ENCODE measurements around the gene CACNA1C. TPM values are rescaled to one million over a fixed set of nuclear protein-coding genes. Genes with fewer than 3 reads are reported as not detected.

CACNA1C gene
- total and polyA plus RNA-seq, 8 donors: 0.31 to 55.8 (median 7.2) TPM

DNA sequence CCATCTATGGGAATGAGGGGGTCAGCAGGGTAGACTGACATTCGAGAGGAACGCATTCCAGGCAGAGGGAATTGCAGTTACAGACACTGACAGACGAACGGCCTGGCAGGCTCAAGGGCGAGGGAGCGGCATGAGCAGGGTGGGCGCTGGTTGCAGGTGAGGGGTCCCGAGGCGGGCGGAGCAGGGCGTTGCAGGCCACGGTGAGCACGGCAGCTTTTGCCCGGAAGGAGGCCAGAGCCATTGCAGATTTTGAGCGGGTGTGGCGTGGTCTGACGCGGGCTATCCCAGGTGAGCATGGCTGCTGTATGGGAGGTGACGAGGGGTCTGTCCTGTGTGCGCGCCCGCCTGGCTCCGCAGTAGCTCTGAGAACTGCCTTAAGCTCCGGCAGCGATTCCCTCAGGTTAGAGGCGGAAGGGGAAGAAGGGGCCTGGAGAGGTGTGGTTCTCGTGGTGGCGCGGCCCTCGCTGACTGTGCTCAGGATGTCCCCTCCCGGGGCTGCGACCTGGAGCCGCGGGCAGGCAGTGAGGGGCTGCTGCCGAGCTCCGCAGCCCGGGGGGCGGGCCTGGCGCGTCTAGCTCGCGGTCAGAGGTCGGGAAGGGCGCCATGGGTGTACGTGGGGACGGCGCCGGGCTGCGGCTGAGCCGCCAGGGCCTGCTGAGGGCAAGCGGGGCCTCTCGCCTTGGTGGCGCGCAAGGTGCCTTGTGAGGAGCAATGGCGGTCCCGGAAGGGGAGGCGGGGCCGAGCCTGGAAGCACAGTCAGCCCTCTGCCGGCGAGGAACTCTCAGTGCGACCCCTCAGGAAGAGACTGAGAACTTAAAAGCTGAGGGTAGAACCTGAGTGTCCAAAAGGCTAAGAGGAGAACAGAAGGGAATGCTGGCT lies 177.1 kb downstream of the CACNA1C start:
- no peak for TF ChIP-seq POLR2AphosphoS5 (IDR thresholded peaks at IDR 0.05)
- no peak for TF ChIP-seq POLR2A (IDR thresholded peaks at IDR 0.05)
- TF ChIP-seq, protein P1, sequence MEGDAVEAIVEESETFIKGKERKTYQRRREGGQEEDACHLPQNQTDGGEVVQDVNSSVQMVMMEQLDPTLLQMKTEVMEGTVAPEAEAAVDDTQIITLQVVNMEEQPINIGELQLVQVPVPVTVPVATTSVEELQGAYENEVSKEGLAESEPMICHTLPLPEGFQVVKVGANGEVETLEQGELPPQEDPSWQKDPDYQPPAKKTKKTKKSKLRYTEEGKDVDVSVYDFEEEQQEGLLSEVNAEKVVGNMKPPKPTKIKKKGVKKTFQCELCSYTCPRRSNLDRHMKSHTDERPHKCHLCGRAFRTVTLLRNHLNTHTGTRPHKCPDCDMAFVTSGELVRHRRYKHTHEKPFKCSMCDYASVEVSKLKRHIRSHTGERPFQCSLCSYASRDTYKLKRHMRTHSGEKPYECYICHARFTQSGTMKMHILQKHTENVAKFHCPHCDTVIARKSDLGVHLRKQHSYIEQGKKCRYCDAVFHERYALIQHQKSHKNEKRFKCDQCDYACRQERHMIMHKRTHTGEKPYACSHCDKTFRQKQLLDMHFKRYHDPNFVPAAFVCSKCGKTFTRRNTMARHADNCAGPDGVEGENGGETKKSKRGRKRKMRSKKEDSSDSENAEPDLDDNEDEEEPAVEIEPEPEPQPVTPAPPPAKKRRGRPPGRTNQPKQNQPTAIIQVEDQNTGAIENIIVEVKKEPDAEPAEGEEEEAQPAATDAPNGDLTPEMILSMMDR (IDR thresholded peaks at IDR 0.05): no peak
- TF ChIP-seq EP300 (IDR thresholded peaks at IDR 0.05): no peak
- DNase-seq: peak in 1 of 2 donors; percentile 56
- intact Hi-C loops (cut with DNase I; ENCODE audit: low total_unique reads): no loop called here
- Histone ChIP-seq H3K4me1 (peaks cover 0 to 7% (median 3%) of the 10 kb centered on the region in 4 donors), H3K27me3 (peaks cover 0 to 8% (median 0%) of the 10 kb centered on the region in 3 donors), H3K9me3 (no peaks in the 10 kb centered on the region), H3K36me3 (no peaks in the 10 kb centered on the region), H3K4me3 (no peak overlapping the region), H3K27ac (no peak overlapping the region)
- WGBS, 5 donors: 54 to 77% (median 60%) methylated on average over 53 to 61 of the region's 61 CpGs

DNA sequence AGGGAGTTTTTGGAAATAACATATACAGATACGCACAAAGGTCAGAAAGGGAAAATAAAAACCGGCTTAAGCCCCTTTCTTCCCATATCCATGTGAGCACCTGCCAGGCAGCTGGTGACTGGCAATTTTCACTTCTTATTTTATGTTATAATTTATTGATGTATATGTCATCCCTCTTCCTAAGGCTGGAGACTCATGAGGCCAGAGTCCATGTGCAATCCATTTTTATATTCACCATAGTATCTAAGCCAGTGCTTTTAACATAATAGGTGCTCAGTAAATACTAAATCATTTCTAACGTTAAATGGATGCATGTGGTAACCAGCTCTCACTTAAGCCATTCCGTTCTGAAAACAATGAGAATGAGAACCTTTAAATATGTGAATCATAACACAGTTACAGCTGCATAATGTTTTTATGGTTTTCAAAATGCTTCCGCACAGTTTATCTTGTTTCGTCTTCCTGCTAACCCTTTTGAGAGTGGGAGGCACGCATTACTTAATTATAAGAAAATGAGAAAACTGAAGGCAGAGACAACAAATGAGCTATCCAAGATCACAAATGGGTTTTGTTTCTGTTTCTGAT lies 178.3 kb downstream of the CACNA1C start:
- no peak overlapping the region for H3K27ac ChIP-seq
- no peak for TF ChIP-seq POLR2A (IDR thresholded peaks at IDR 0.05)
- no peak for TF ChIP-seq POLR2AphosphoS5 (IDR thresholded peaks at IDR 0.05)
- no peak for TF ChIP-seq EP300 (IDR thresholded peaks at IDR 0.05)
- TF ChIP-seq, protein P1 (IDR thresholded peaks at IDR 0.05): no peak
- peaks cover 0 to 7% (median 3%) of the 10 kb centered on the region in 4 donors for H3K4me1 ChIP-seq
- peaks cover 0 to 8% (median 0%) of the 10 kb centered on the region in 3 donors for H3K27me3 ChIP-seq
- no peaks in the 10 kb centered on the region for H3K9me3 ChIP-seq
- WGBS, 5 donors: 87 to 95% (median 91%) methylated on average over 7 of the region's 7 CpGs
- H3K36me3 ChIP-seq: no peaks in the 10 kb centered on the region
- H3K4me3 ChIP-seq: no peak overlapping the region
- intact Hi-C loops (cut with DNase I; ENCODE audit: low total_unique reads): no loop called here
- DNase-seq: no peak

DNA sequence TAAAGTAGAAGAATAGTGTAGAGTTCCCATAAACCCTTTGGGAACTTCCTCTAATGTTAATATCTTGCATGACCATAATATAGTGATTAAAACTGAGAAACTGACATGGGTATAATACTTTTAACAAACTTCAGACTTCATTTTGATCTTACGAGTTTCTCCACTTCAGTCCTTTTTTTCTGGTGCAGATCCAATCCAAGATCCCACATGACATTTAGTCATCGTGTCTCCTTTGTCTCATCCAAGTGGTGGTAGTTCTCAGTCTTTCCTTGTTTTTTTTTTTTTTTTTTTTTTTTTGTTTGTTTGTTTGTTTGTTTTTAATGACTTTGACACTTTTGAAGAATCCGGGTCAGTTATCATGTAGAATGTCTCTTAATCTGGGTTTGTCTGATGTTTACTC lies 179.2 kb downstream of the CACNA1C start:
- TF ChIP-seq EP300 (IDR thresholded peaks at IDR 0.05) (no peak), POLR2AphosphoS5 (IDR thresholded peaks at IDR 0.05) (no peak), POLR2A (IDR thresholded peaks at IDR 0.05) (no peak)
- TF ChIP-seq, protein P1 (IDR thresholded peaks at IDR 0.05): no peak
- no peak for DNase-seq
- Histone ChIP-seq H3K4me3 (no peak overlapping the region), H3K27ac (no peak overlapping the region), H3K27me3 (peaks cover 0 to 8% (median 0%) of the 10 kb centered on the region in 3 donors), H3K9me3 (no peaks in the 10 kb centered on the region), H3K36me3 (no peaks in the 10 kb centered on the region), H3K4me1 (peaks cover 0 to 7% (median 3%) of the 10 kb centered on the region in 4 donors)
- intact Hi-C loops (cut with DNase I; ENCODE audit: low total_unique reads): no loop called here
- WGBS, 5 donors: 70 to 80% (median 75%) methylated on average over 3 of the region's 3 CpGs

DNA sequence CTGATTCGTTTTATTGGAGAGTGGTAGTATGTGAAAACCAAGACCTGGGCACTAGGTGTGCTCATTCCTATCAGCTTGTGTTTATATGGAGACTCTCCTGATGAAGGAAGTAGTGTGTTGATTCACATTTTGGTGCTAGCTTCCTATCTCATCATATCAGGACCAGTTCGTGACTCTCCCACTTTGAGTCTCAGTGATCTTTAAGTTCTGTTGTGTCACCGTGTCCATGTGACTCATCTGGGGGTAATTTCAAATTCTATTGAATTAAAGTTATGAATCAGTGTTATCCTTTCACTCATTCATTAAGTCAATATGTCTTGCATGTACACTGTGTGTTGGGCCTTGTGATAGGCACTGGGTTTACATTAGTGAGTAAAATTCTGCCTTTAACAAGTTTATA lies 180.2 kb downstream of the CACNA1C start:
- H3K4me1 ChIP-seq: peaks cover 0 to 10% (median 3%) of the 10 kb centered on the region in 4 donors
- no peak overlapping the region for H3K27ac ChIP-seq
- TF ChIP-seq EP300 (IDR thresholded peaks at IDR 0.05): no peak
- TF ChIP-seq, protein P1 (IDR thresholded peaks at IDR 0.05): no peak

More for the DNA sequence above, 180.2 kb downstream of the CACNA1C start:
- no peaks in the 10 kb centered on the region for H3K36me3 ChIP-seq
- intact Hi-C loops (cut with DNase I; ENCODE audit: low total_unique reads): no loop called here
- no peak overlapping the region for H3K4me3 ChIP-seq
- H3K9me3 ChIP-seq: no peaks in the 10 kb centered on the region
- WGBS, 5 donors: 70 to 90% (median 73%) methylated on average over 3 of the region's 3 CpGs
- no peak for DNase-seq
- H3K27me3 ChIP-seq: peaks cover 0 to 8% (median 0%) of the 10 kb centered on the region in 3 donors
